Gastroesophageal sphincter (tissue), 4 donors: ENCODE results near the gene AGBL5. TPM values are rescaled to one million over a fixed set of nuclear protein-coding genes. Genes with fewer than 3 reads are reported as not detected.
A peak's percentile ranks its signal among the peaks of the same experiment; 100 is the strongest.

Experiments
- ATAC-seq: fragments of 150-250 bp; one replicate; pipeline ENCODE4 v1.9.1; 2016; ENCODE audit warnings: mild to moderate bottlenecking, moderate library complexity
- H3K27ac ChIP-seq, 4 donors: fragments of 200-600 bp; sonication (generic) in 3 of 4; 1 replicate in 3 of 4; 2 replicates in 1 of 4; pipeline ENCODE4 v1.5.1; 2016 to 2019
- H3K27me3 ChIP-seq: fragments of 200-600 bp; sonication (generic); one replicate; pipeline ENCODE4 v1.5.1; 2019
- H3K36me3 ChIP-seq, 2 donors: fragments of 200-600 bp; sonication (generic); one replicate each; pipeline ENCODE4 v1.5.1; 2019; ENCODE audit warnings: control low read depth in 1 of 2
- H3K4me1 ChIP-seq, 3 donors: fragments of 200-600 bp; sonication (generic); 1 replicate in 2 of 3; 2 replicates in 1 of 3; pipeline ENCODE4 v1.5.1; 2016 to 2019; ENCODE audit warnings: control low read depth in 2 of 3
- H3K4me3 ChIP-seq, 2 donors: fragments of 200-600 bp; sonication (generic); one replicate each; pipeline ENCODE4 v1.5.1; 2019; ENCODE audit warnings: mild to moderate bottlenecking in 1 of 2, moderate library complexity in 1 of 2
- H3K9me3 ChIP-seq, 3 donors: fragments of 200-600 bp; sonication (generic); one replicate each; pipeline ENCODE4 v1.5.1; 2017 to 2019; ENCODE audit warnings: control low read depth in 2 of 3
- CTCF ChIP-seq, 4 experiments: fragments of 200-600 bp in 2 of 4; fragments of 450-650 bp in 2 of 4; sonication (generic) in 1 of 4; IDR thresholded peaks; one replicate each; pipeline ENCODE4 v1.5.1; 2017 to 2019; ENCODE audit warnings: antibody characterized with exemption in 4 of 4, mild to moderate bottlenecking in 2 of 4, moderate library complexity in 2 of 4
- EP300 ChIP-seq: sonication (generic); formaldehyde crosslinking; IDR thresholded peaks from one replicate; pipeline ENCODE4 v1.6.1; 2017; ENCODE audit warnings: antibody characterized with exemption, mild to moderate bottlenecking
- POLR2A ChIP-seq, 2 donors: fragments of 450-650 bp; IDR thresholded peaks; one replicate each; pipeline ENCODE4 v1.6.1; 2017; ENCODE audit warnings: antibody characterized with exemption in 2 of 2, mild to moderate bottlenecking in 2 of 2, moderate library complexity in 1 of 2
- POLR2AphosphoS5 ChIP-seq: sonication (generic); formaldehyde crosslinking; IDR thresholded peaks from one replicate; pipeline ENCODE4 v1.6.1; 2017; ENCODE audit warnings: antibody characterized with exemption
- WGBS, 2 donors: methylation state at CpG; one replicate each; pipeline ENCODE4 v1.1.5; 2018; ENCODE audit warnings: low coverage in 1 of 2; 5-methylcytosine and 5-hydroxymethylcytosine counted together
- total RNA-seq, 4 donors: library from RNA; depleted of rRNA; stranded (reverse); fragments of >200 nt; gene quantifications; one replicate each; pipeline ENCODE4 v1.1.0, GENCODE V29; 2016

Gene AGBL5
- total RNA-seq, 4 donors from 2014 or later: 16.2 to 31.7 (median 23.0) TPM

GRCh38 chr2:27010139-27010538, 41.3 kb upstream of the AGBL5 start:
- no peaks in the 10 kb centered on the region for H3K36me3 ChIP-seq
- WGBS, 2 donors: 72 to 97% methylated on average over 2 to 3 of the region's 3 CpGs
- TF ChIP-seq CTCF (IDR thresholded peaks at IDR 0.05) (no peak), POLR2A (IDR thresholded peaks at IDR 0.05) (no peak), POLR2AphosphoS5 (no peak), EP300 (no peak)
- H3K4me1 ChIP-seq: peaks cover 0 to 5% (median 0%) of the 10 kb centered on the region in 3 donors
- no peaks in the 10 kb centered on the region for H3K27me3 ChIP-seq
- H3K27ac ChIP-seq: no peak overlapping the region
- H3K4me3 ChIP-seq: no peak overlapping the region
- H3K9me3 ChIP-seq: no peaks in the 10 kb centered on the region
- ATAC-seq: no peak

- no CpG with 5 or more reads among the region's 4 CpGs for WGBS, 2 donors
- Histone ChIP-seq H3K27me3 (no peaks in the 10 kb centered on the region), H3K36me3 (no peaks in the 10 kb centered on the region), H3K4me3 (no peak overlapping the region), H3K27ac (no peak overlapping the region), H3K4me1 (peaks cover 0 to 21% (median 8%) of the 10 kb centered on the region in 3 donors), H3K9me3 (no peaks in the 10 kb centered on the region)
- TF ChIP-seq EP300 (no peak), POLR2AphosphoS5 (no peak), POLR2A (IDR thresholded peaks at IDR 0.05) (no peak)
- ATAC-seq: no peak
Observed at GRCh38 chr2:27013738-27014137, 37.7 kb upstream of the AGBL5 start.

GRCh38 chr2:27014771-27015433, 36.6 kb upstream of the AGBL5 start:
- Histone ChIP-seq H3K36me3 (no peaks in the 10 kb centered on the region), H3K4me1 (peaks cover 0 to 22% (median 8%) of the 10 kb centered on the region in 3 donors), H3K4me3 (no peak overlapping the region), H3K27me3 (no peaks in the 10 kb centered on the region), H3K9me3 (no peaks in the 10 kb centered on the region), H3K27ac (peak overlapping the region in 2 of 4 donors; percentile 17 to 25)
- ATAC-seq: no peak
- no CpG with 5 or more reads among the region's 8 CpGs for WGBS, 2 donors
- no peak for TF ChIP-seq EP300
- TF ChIP-seq POLR2A (IDR thresholded peaks at IDR 0.05): no peak
- no peak for TF ChIP-seq POLR2AphosphoS5
- no peak for TF ChIP-seq CTCF (IDR thresholded peaks at IDR 0.05)

- Histone ChIP-seq H3K4me1 (peaks cover 0 to 41% (median 8%) of the 10 kb centered on the region in 3 donors), H3K36me3 (peaks cover 0 to under 1% of the 10 kb centered on the region in 2 donors), H3K27ac (no peak overlapping the region), H3K27me3 (no peaks in the 10 kb centered on the region), H3K9me3 (no peaks in the 10 kb centered on the region), H3K4me3 (no peak overlapping the region)
- no peak for ATAC-seq
- WGBS, 2 donors: 11 to 40% methylated on average over 1 to 2 of the region's 3 CpGs
- TF ChIP-seq POLR2AphosphoS5 (no peak), CTCF (IDR thresholded peaks at IDR 0.05) (peak in 3 of 4 experiments; percentile 59 to 77 (median 69))
Observed at GRCh38 chr2:27016801-27017325, 34.6 kb upstream of the AGBL5 start.

GRCh38 chr2:27018142-27018541, 33.3 kb upstream of the AGBL5 start:
- no CpG with 5 or more reads among the region's 3 CpGs for WGBS, 2 donors
- TF ChIP-seq EP300 (no peak), CTCF (IDR thresholded peaks at IDR 0.05) (no peak), POLR2AphosphoS5 (no peak), POLR2A (IDR thresholded peaks at IDR 0.05) (no peak)
- H3K27me3 ChIP-seq: no peaks in the 10 kb centered on the region
- no peak overlapping the region for H3K27ac ChIP-seq
- ATAC-seq: no peak
- no peaks in the 10 kb centered on the region for H3K9me3 ChIP-seq
- peaks cover 0 to 13% of the 10 kb centered on the region in 2 donors for H3K36me3 ChIP-seq
- H3K4me1 ChIP-seq: peaks cover 0 to 44% (median 8%) of the 10 kb centered on the region in 3 donors
- no peak overlapping the region for H3K4me3 ChIP-seq
